ENCODE results near the gene RPP30. TPM values are rescaled to one million over a fixed set of nuclear protein-coding genes. Genes with fewer than 3 reads are reported as not detected.

The RPP30 gene
- total and polyA plus RNA-seq, 2 experiments from 2014 or later, result 89.7 to 142 TPM

- peaks cover 25% of the 10 kb centered on the region for H3K4me1 ChIP-seq (ENCODE audit: insufficient read depth)
- peak overlapping the region; percentile 74 for H3K4me3 ChIP-seq
- DNase-seq (ENCODE audit: low spot score), result peak; percentile 14
- Mint-ChIP-seq H3K4me1 (peaks cover 37% of the 10 kb centered on the region), H3K36me3 (ENCODE audit: low read depth) (peaks cover 24% of the 10 kb centered on the region), H3K9me3 (peaks cover 16% of the 10 kb centered on the region), H3K4me3 (peak overlapping the region; percentile 94), H3K27ac (no peak overlapping the region), H3K27me3 (ENCODE audit: insufficient read depth, low read depth, poor library complexity) (peaks cover 23% of the 10 kb centered on the region)
- H3K27ac ChIP-seq (ENCODE audit: low read depth), result no peak overlapping the region
- H3F3A ChIP-seq (replicated peaks; ENCODE audit: low read depth), result 0 out of 2 replicates have a peak, but pooled peaks cover 8% of the 10 kb centered on the region
- TF ChIP-seq ZNF462 (CRISPR knock-in tag; IDR thresholded peaks at IDR 0.05), result no peak
- TF ChIP-seq EZH2phosphoT487 (IDR thresholded peaks at IDR 0.05; ENCODE audit: unreplicated experiment), result no peak
- no peak for TF ChIP-seq JUNB (IDR thresholded peaks at IDR 0.05; ENCODE audit: unreplicated experiment)
- no peak for TF ChIP-seq POLR2AphosphoS5 (IDR thresholded peaks at IDR 0.05; ENCODE audit: low read depth)
- ATAC-seq, result no peak
- no peaks in the 10 kb centered on the region for H4K20me1 ChIP-seq (replicated peaks; ENCODE audit: insufficient read depth)
- no peaks in the 10 kb centered on the region for H3K36me3 ChIP-seq (ENCODE audit: insufficient read depth)
- H3K27me3 ChIP-seq (ENCODE audit: insufficient read depth), result peaks cover 37% of the 10 kb centered on the region
- no peak overlapping the region for H2AFZ ChIP-seq
- no peaks in the 10 kb centered on the region for H3K9me2 ChIP-seq (ENCODE audit: insufficient read depth)
- peak overlapping the region; percentile 89 for H3K4me2 ChIP-seq
- H3K79me2 ChIP-seq (replicated peaks; ENCODE audit: insufficient read depth), result peaks cover 61% of the 10 kb centered on the region
Observed at GRCh38 chr10:90856261-90856660, 15.5 kb upstream of the RPP30 start.

DNA sequence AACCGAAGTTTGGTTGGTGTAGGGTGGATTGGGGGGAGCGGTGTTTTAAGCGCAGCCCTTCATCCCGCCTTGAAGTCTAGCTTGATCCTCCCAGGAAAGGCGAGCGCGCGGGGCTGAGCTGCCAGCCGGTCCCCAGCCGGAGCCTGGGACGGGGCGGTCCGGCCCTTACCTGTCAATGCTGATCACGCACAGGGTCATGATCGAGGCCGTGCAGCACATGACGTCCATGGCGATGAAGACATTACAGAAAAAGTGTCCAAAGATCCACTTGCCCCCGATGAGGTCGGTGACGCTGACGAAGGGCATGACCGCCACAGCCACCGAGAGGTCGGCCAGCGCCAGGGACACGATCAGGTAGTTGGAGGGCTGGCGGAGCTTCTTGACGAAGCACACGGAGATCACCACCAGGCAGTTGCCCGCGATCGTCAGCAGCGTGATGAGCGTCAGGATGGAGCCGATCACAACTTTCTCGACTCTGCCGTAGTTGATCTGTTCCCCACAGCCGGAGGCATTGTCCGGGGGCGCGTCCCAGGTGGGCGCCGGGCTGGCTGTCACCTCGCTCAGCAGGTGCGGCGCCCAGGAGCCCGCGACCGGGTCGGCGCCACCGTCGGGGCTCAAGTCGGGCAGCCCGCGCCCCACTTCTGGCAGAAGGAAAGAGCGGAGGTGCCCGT, 14.7 kb upstream of the RPP30 start:
- Histone ChIP-seq H3K9me2 (ENCODE audit: insufficient read depth) (no peaks in the 10 kb centered on the region), H3K27me3 (ENCODE audit: insufficient read depth) (peaks cover 37% of the 10 kb centered on the region), H3K27ac (ENCODE audit: low read depth) (no peak overlapping the region), H3F3A (replicated peaks; ENCODE audit: low read depth) (0 out of 2 replicates have a peak, but pooled peaks cover 8% of the 10 kb centered on the region), H3K36me3 (ENCODE audit: insufficient read depth) (no peaks in the 10 kb centered on the region), H3K4me2 (peak overlapping the region; percentile 89), H2AFZ (no peak overlapping the region), H3K4me3 (peak overlapping the region; percentile 74), H4K20me1 (replicated peaks; ENCODE audit: insufficient read depth) (no peaks in the 10 kb centered on the region), H3K79me2 (replicated peaks; ENCODE audit: insufficient read depth) (peaks cover 53% of the 10 kb centered on the region), H3K4me1 (ENCODE audit: insufficient read depth) (peaks cover 25% of the 10 kb centered on the region)
- Mint-ChIP-seq H3K4me1 (peaks cover 44% of the 10 kb centered on the region), H3K36me3 (ENCODE audit: low read depth) (peaks cover 16% of the 10 kb centered on the region; the same call in 2 of the 3 replicates), H3K27ac (peak overlapping the region; percentile 83; the same call in 1 of the 2 replicates), H3K4me3 (peak overlapping the region; percentile 94), H3K27me3 (ENCODE audit: insufficient read depth, low read depth, poor library complexity) (peaks cover 18% of the 10 kb centered on the region), H3K9me3 (peaks cover 8% of the 10 kb centered on the region; the same call in 2 of the 3 replicates)
- TF ChIP-seq, protein P1, sequence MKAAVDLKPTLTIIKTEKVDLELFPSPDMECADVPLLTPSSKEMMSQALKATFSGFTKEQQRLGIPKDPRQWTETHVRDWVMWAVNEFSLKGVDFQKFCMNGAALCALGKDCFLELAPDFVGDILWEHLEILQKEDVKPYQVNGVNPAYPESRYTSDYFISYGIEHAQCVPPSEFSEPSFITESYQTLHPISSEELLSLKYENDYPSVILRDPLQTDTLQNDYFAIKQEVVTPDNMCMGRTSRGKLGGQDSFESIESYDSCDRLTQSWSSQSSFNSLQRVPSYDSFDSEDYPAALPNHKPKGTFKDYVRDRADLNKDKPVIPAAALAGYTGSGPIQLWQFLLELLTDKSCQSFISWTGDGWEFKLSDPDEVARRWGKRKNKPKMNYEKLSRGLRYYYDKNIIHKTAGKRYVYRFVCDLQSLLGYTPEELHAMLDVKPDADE (IDR thresholded peaks at IDR 0.05), result no peak
- TF ChIP-seq POLR2AphosphoS5 (IDR thresholded peaks at IDR 0.05; ENCODE audit: low read depth), result 0 out of 2 replicates have a peak, but pooled peaks have one; percentile 8
- peak; percentile 57 for ATAC-seq
- peak; percentile 36 for DNase-seq (ENCODE audit: low spot score)

Data from GM23338 (cell line).